Measurements from ENCODE around the gene ARMH4.
"Not testable (repeated sequence)": the region's sequence is repeated elsewhere in the genome, so short reads cannot be mapped to it uniquely, and the experiment has no call there.

Gene ARMH4

DNA sequence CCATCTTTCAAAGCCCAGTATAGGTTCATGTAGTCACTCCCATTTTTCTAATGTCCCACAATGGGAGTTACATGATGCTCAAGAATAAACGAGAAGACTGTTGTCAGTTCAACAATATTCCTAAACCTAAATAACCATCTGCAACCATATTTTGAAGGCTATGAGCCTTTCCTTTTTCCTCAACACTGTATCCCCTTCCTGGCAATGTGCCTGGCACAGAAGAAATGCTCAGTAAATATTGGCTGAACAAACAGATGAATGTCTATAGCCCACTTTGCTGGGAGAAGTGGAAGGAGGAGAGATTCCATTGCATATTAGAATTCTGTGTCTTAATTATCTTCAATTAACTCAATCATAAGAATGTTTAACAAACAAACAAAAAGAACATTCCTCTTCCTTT lies 6.1 kb downstream of the ARMH4 start:
- in situ Hi-C loops (cut with MboI; ENCODE audit: low sequenced_read_pairs) = no loop called here

- in situ Hi-C loops (cut with MboI; ENCODE audit: low sequenced_read_pairs) = no loop called here
These were observed 8.9 kb downstream of the ARMH4 start for GRCh38 chr14:58143106-58143505.

DNA sequence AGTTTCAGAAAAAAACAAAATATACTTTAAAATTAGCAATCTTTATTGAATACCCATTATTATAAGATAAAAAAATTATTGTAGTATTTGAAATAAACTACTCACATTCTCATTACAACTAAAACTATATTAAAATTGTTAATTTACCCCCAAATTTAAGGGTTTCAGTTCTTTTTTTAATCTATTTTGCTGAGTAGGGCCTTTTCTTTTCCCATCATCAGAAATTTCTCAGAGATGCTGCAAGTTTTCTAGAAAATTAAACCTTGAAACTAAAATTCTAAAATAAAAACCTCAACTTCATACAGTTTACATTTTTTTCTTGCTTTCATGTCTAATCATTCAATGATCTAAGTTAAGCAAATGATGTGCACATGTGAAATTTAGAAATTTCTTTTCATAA lies 10.1 kb downstream of the ARMH4 start:
- in situ Hi-C loops (cut with MboI; ENCODE audit: low sequenced_read_pairs) = no loop called here

- in situ Hi-C loops (cut with MboI; ENCODE audit: low sequenced_read_pairs) = no loop called here
These were observed 13.1 kb downstream of the ARMH4 start for GRCh38 chr14:58138714-58139482.

GRCh38 chr14:58138031-58138713 lies 13.8 kb downstream of the ARMH4 start:
- in situ Hi-C loops (cut with MboI; ENCODE audit: low sequenced_read_pairs) = no loop called here

DNA sequence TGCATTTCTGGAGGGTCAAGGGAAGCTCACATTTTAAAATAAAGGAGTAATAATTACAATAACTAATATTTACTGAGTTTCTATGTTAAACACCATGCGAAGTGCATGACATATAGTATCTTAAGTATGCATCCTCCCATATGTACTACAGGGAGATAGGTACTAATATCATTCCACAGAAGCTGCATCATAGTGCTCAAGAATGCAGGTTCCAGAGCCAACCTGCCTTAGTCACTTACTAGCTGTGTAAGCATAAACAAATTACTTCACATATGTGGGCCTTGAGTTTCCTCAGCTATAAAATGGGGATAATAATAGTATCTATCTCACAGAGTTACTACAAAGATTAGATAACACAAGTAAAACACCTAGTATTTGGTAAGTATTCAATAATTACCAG lies 18.3 kb downstream of the ARMH4 start:
- in situ Hi-C loops (cut with MboI; ENCODE audit: low sequenced_read_pairs) = no loop called here

DNA sequence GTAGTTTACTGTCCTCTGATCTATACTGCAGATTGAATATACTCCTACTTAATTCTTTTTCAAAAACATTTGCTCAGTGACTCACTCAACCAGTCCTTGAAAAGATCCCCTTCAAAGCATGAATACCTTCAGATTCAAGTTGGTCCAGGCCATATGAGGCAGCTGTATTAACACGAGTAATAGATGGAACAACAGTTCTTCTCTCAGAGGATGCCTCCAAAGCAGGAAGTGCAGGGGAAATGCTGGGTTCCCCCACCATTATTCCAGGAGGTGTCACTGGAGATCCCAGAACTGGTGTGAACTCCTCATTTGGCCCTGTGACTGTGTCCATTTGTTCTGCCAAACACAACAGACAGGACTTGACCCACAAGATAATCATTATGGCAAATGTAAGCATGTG lies 20.6 kb downstream of the ARMH4 start:
- in situ Hi-C loops (cut with MboI; ENCODE audit: low sequenced_read_pairs) = no loop called here

DNA sequence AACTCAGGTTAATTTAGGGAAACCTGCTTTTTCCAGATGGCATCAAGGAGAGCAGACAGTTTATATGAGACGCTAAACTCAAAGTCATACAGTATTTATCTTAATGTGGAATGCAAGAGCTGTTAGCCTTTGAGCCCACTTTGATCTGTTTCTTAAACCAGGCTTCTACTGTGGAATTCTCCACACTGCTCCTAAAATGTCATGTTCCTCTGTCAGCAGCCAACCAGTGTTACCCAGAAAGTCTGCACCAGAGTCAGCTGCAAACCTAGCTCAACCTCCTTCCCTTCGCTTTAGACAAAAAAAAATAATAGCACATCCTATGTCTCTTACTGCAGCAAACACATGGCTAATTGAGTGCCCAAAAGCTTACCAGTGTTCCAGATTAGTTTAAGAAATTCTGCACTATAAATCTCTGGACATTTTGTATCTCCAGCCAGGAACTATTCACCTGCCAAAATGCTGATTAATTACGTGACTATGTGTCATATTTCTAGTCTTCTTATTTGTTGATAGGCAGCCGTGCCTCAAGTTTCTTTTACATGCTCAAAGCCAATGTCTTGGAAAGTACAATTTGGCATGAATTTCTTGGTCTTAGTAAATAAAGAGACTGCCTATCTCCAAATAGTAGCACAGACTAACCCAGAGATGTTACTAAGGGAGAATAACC lies 21.8 kb downstream of the ARMH4 start:
- in situ Hi-C loops (cut with MboI; ENCODE audit: low sequenced_read_pairs) = no loop called here

GRCh38 chr14:58129208-58129607 lies 22.8 kb downstream of the ARMH4 start:
- in situ Hi-C loops (cut with MboI; ENCODE audit: low sequenced_read_pairs) = no loop called here

GRCh38 chr14:58128416-58128815 lies 23.6 kb downstream of the ARMH4 start:
- in situ Hi-C loops (cut with MboI; ENCODE audit: low sequenced_read_pairs) = no loop called here

DNA sequence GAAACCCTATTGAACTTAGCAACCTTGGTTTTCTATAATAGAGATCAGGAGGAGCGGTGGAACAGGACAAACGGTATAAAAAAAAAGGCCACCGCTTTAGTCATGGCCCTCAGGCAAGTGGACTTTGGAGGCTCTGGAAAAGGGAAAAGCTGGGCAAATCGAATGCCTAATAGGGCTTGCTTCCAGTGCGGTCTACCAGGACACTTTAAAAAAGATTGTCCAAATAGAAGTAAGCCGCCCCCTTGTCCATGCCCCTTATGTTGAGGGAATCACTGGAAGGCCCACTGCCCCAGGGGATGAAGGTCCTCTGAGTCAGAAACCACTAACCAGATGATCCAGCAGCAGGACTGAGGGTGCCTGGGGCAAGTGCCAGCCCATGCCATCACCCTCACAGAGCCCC lies 29.5 kb downstream of the ARMH4 start:
- in situ Hi-C loops (cut with MboI; ENCODE audit: low sequenced_read_pairs) = not testable (repeated sequence)

GRCh38 chr14:58121530-58122186 lies 30.4 kb downstream of the ARMH4 start:
- in situ Hi-C loops (cut with MboI; ENCODE audit: low sequenced_read_pairs) = no loop called here

DNA sequence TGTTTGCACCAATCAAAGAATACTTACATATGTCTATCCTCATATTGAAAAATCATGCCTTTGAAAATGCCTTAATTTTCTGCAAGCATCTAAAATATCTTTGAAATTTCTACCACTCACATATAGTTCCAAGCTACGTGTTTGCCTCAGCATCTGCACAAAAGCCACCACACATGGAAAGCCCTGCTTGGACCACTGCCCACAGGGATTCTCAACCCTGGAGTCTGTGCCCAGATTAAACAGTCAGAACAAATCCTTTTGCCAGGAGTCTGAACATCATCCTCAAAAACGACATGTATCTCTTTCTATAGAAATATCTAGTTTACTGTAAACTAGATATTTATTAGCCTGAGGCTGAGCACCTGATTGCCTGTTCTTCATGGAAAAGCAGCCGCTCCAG lies 32.6 kb downstream of the ARMH4 start:
- in situ Hi-C loops (cut with MboI; ENCODE audit: low sequenced_read_pairs) = no loop called here

GRCh38 chr14:58118097-58118815 lies 33.8 kb downstream of the ARMH4 start:
- in situ Hi-C loops (cut with MboI; ENCODE audit: low sequenced_read_pairs) = no loop called here

DNA sequence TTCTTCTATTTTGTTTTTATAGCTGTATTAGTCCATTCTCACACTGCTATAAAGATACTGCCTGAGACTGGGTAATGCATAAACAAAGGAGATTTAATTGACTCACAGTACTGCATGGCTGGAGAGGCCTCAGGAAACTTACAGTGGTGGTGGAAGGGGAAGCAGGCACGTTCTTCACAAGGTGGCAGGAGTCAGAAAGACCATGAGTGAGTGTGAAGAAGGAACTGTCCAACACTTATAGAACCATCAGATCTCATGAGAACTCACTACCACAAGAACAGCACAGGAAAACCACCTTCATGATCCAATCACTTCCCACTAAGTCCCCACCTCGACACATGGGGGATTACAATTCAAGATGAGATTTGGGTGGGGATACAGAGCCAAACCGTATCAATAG lies 42.3 kb downstream of the ARMH4 start:
- in situ Hi-C loops (cut with MboI; ENCODE audit: low sequenced_read_pairs) = no loop called here

- in situ Hi-C loops (cut with MboI; ENCODE audit: low sequenced_read_pairs) = no loop called here
These were observed 43.3 kb downstream of the ARMH4 start for GRCh38 chr14:58108717-58109116.

GRCh38 chr14:58107947-58108552 lies 44.0 kb downstream of the ARMH4 start:
- in situ Hi-C loops (cut with MboI; ENCODE audit: low sequenced_read_pairs) = no loop called here

GRCh38 chr14:58107041-58107440 lies 45.0 kb downstream of the ARMH4 start:
- in situ Hi-C loops (cut with MboI; ENCODE audit: low sequenced_read_pairs) = no loop called here

DNA sequence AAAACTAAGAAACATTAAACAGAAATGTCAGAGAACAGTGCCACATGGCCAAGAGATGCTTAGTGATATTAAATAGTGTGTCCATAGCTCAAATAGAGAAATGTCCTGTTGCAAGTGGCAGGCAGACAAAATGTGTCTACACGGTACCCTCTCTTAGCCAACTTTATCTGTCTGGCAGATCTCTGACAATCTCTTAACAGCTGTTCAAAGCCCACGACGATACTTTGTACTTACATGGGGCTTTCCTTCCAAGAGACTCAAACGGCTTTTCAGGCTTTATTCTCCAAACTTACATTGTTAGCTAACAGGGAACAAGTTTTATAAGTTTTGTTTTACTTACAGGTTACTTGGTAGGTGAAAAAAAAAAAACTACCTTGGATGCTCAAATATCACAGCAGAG lies 45.6 kb downstream of the ARMH4 start:
- in situ Hi-C loops (cut with MboI; ENCODE audit: low sequenced_read_pairs) = no loop called here

DNA sequence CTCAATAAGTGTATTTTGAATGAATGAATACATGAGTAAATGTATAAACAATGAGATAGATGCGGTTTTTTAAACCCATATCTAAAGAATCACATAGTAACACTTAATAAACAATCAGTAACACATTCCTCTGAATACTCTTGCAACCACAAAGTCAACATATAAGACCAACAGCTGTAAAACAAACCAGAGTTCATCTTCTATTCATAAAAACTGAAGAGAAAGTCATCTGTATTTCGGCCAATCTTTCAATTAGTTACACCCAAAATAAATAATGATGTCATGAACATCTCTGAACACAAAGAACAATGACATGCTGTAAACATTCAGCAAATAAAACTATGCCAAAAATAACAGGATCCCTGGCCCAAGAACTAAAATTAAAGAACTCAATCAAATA lies 47.2 kb downstream of the ARMH4 start:
- in situ Hi-C loops (cut with MboI; ENCODE audit: low sequenced_read_pairs) = no loop called here
